Measurements from ENCODE around the gene IL20.

IL20 gene

GRCh38 chr1:206886831-206887230, 21.4 kb downstream of the IL20 start:
- H3K79me2 ChIP-seq, result no peaks in the 10 kb centered on the region
- no peak overlapping the region for H3K27ac ChIP-seq
- no peak overlapping the region for H3K9ac ChIP-seq
- H3K4me1 ChIP-seq, result no peaks in the 10 kb centered on the region
- H3K9me3 ChIP-seq (ENCODE audit: control insufficient read depth, low read length), result no peaks in the 10 kb centered on the region
- H3K4me3 ChIP-seq (ENCODE audit: low read depth, low read length), result no peak overlapping the region
- H3K4me2 ChIP-seq (ENCODE audit: low read length), result no peak overlapping the region
- no peaks in the 10 kb centered on the region for H3K36me3 ChIP-seq (ENCODE audit: control insufficient read depth, insufficient read depth, low read length)
- H2AFZ ChIP-seq, result no peak overlapping the region
- TF ChIP-seq, protein P1, sequence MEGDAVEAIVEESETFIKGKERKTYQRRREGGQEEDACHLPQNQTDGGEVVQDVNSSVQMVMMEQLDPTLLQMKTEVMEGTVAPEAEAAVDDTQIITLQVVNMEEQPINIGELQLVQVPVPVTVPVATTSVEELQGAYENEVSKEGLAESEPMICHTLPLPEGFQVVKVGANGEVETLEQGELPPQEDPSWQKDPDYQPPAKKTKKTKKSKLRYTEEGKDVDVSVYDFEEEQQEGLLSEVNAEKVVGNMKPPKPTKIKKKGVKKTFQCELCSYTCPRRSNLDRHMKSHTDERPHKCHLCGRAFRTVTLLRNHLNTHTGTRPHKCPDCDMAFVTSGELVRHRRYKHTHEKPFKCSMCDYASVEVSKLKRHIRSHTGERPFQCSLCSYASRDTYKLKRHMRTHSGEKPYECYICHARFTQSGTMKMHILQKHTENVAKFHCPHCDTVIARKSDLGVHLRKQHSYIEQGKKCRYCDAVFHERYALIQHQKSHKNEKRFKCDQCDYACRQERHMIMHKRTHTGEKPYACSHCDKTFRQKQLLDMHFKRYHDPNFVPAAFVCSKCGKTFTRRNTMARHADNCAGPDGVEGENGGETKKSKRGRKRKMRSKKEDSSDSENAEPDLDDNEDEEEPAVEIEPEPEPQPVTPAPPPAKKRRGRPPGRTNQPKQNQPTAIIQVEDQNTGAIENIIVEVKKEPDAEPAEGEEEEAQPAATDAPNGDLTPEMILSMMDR (IDR thresholded peaks at IDR 0.05), result no peak
- no peaks in the 10 kb centered on the region for H3K27me3 ChIP-seq (ENCODE audit: control insufficient read depth, insufficient read depth, low read length)

- Histone ChIP-seq H3K79me2 (no peaks in the 10 kb centered on the region), H3K27ac (no peak overlapping the region), H3K4me3 (ENCODE audit: low read depth, low read length) (no peak overlapping the region), H3K4me2 (ENCODE audit: low read length) (no peak overlapping the region), H3K9me3 (ENCODE audit: control insufficient read depth, low read length) (no peaks in the 10 kb centered on the region), H2AFZ (no peak overlapping the region), H3K4me1 (no peaks in the 10 kb centered on the region), H3K27me3 (ENCODE audit: control insufficient read depth, insufficient read depth, low read length) (no peaks in the 10 kb centered on the region), H3K36me3 (ENCODE audit: control insufficient read depth, insufficient read depth, low read length) (no peaks in the 10 kb centered on the region), H3K9ac (no peak overlapping the region)
- TF ChIP-seq, protein P1 (IDR thresholded peaks at IDR 0.05), result no peak
Measured at GRCh38 chr1:206887701-206888100, 22.3 kb downstream of the IL20 start.

GRCh38 chr1:206890125-206891060, 25.0 kb downstream of the IL20 start:
- Histone ChIP-seq H3K4me1 (no peaks in the 10 kb centered on the region), H3K9me3 (ENCODE audit: control insufficient read depth, low read length) (no peaks in the 10 kb centered on the region), H3K27me3 (ENCODE audit: control insufficient read depth, insufficient read depth, low read length) (no peaks in the 10 kb centered on the region), H3K4me2 (ENCODE audit: low read length) (no peak overlapping the region), H3K9ac (no peak overlapping the region), H3K36me3 (ENCODE audit: control insufficient read depth, insufficient read depth, low read length) (no peaks in the 10 kb centered on the region), H3K27ac (no peak overlapping the region), H3K4me3 (ENCODE audit: low read depth, low read length) (no peak overlapping the region), H3K79me2 (no peaks in the 10 kb centered on the region), H2AFZ (no peak overlapping the region)
- TF ChIP-seq, protein P1 (IDR thresholded peaks at IDR 0.05), result no peak

DNA sequence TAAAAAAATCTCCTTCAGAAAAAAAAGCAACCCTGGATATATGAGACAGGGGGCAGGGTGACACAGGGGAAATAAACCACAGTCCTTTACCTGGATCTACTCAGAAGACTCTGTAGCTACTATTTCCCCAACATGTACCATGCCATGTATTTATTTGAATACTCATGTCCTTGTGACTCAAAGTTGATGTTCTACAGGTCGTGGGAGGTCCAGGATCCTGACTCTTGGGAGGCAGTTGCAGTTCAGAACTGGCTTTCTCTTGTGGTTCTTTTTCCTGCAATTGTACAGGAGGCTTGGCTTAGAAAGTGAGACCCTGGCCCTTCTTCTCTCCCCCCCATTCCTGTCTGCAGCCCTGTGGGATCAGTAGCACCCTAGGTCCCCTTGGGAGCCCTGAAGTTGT, 26.0 kb downstream of the IL20 start:
- no peaks in the 10 kb centered on the region for H3K27me3 ChIP-seq (ENCODE audit: control insufficient read depth, insufficient read depth, low read length)
- H3K4me1 ChIP-seq, result no peaks in the 10 kb centered on the region
- H3K9me3 ChIP-seq (ENCODE audit: control insufficient read depth, low read length), result no peaks in the 10 kb centered on the region
- no peaks in the 10 kb centered on the region for H3K79me2 ChIP-seq
- H3K4me3 ChIP-seq (ENCODE audit: low read depth, low read length), result no peak overlapping the region
- no peak overlapping the region for H3K27ac ChIP-seq
- TF ChIP-seq, protein P1 (IDR thresholded peaks at IDR 0.05), result no peak
- H3K36me3 ChIP-seq (ENCODE audit: control insufficient read depth, insufficient read depth, low read length), result no peaks in the 10 kb centered on the region
- no peak overlapping the region for H3K9ac ChIP-seq
- no peak overlapping the region for H3K4me2 ChIP-seq (ENCODE audit: low read length)
- H2AFZ ChIP-seq, result no peak overlapping the region
